ENCODE results near the gene MAN1B1.

GRCh38 chr9:137108608-137109249 is 21.9 kb downstream of the MAN1B1 start:
- no peak for TF ChIP-seq POLR2A (IDR thresholded peaks at IDR 0.05)
- TF ChIP-seq CTCF (IDR thresholded peaks at IDR 0.05): no peak

Measured in lower leg skin (tissue), 3 donors.